HepG2 (cell line): Measurements from ENCODE around the gene ATP5MG. TPM values are rescaled to one million over a fixed set of nuclear protein-coding genes. Genes with fewer than 3 reads are reported as not detected.
A peak's percentile ranks its signal among the peaks of the same experiment; 100 is the strongest.

Source experiments
- CREB3 ChIP-seq: sonication (generic); formaldehyde crosslinking; IDR thresholded peaks from 2 replicates; pipeline ENCODE4 v1.5.0; 2020; ENCODE audit warnings: missing genetic modification reagents
- DMTF1 ChIP-seq: sonication (generic); formaldehyde crosslinking; IDR thresholded peaks from 2 replicates; pipeline ENCODE4 v1.4.0; 2020; ENCODE audit warnings: mild to moderate bottlenecking, missing genetic modification reagents
- GTF3A ChIP-seq: sonication (generic); formaldehyde crosslinking; conservative IDR thresholded peaks from 2 replicates; pipeline ENCODE4 v1.4.0; 2020; ENCODE audit warnings: mild to moderate bottlenecking, missing genetic modification reagents
- MZF1 ChIP-seq: sonication (generic); formaldehyde crosslinking; IDR thresholded peaks from 2 replicates; pipeline ENCODE4 v1.8.1; 2023; ENCODE audit warnings: mild to moderate bottlenecking, missing genetic modification reagents, borderline replicate concordance
- SAFB2 ChIP-seq: sonication (generic); formaldehyde crosslinking; IDR thresholded peaks from 2 replicates; pipeline ENCODE4 v1.5.1; 2020; ENCODE audit warnings: missing genetic modification reagents, low read depth, mild to moderate bottlenecking, borderline replicate concordance
- SMAD1 ChIP-seq: sonication (generic); formaldehyde crosslinking; IDR thresholded peaks from 2 replicates; pipeline ENCODE4 v1.4.0; 2020; ENCODE audit warnings: missing genetic modification reagents, low read depth, mild to moderate bottlenecking, borderline replicate concordance
- SMARCC2 ChIP-seq: fragments of 450-650 bp; IDR thresholded peaks from 2 replicates; pipeline ENCODE4 v1.6.1; 2017; ENCODE audit warnings: antibody characterized with exemption, mild to moderate bottlenecking
- SYNCRIP ChIP-seq: fragments of 200-400 bp; formaldehyde crosslinking; IDR thresholded peaks from 2 replicates; pipeline ENCODE4 v1.6.1; 2018; ENCODE audit warnings: mild to moderate bottlenecking, low read depth, low read length; ENCODE audit not compliant: insufficient read depth
- TBP ChIP-seq: sonication (generic); formaldehyde crosslinking; IDR thresholded peaks from 2 replicates; pipeline ENCODE4 v1.5.0; 2020; ENCODE audit warnings: missing genetic modification reagents
- THAP7 ChIP-seq: sonication (generic); formaldehyde crosslinking; IDR thresholded peaks from 2 replicates; pipeline ENCODE4 v1.8.1; 2023; ENCODE audit warnings: mild to moderate bottlenecking, missing genetic modification reagents
- ZBTB4 ChIP-seq: sonication (generic); formaldehyde crosslinking; IDR thresholded peaks from 2 replicates; pipeline ENCODE4 v1.4.0; 2020; ENCODE audit warnings: missing genetic modification reagents, mild to moderate bottlenecking, borderline replicate concordance
- ZNF121 ChIP-seq: sonication (generic); formaldehyde crosslinking; IDR thresholded peaks from 2 replicates; pipeline ENCODE4 v1.5.0; 2020; ENCODE audit warnings: mild to moderate bottlenecking, missing genetic modification reagents
- ZNF619 ChIP-seq: sonication (generic); formaldehyde crosslinking; IDR thresholded peaks from 2 replicates; pipeline ENCODE4 v1.4.0; 2020; ENCODE audit warnings: mild to moderate bottlenecking, missing genetic modification reagents
- ZNF672 ChIP-seq: sonication (generic); formaldehyde crosslinking; IDR thresholded peaks from 2 replicates; pipeline ENCODE4 v1.8.1; 2022; ENCODE audit warnings: missing genetic modification reagents
- ZNF691 ChIP-seq: sonication (generic); formaldehyde crosslinking; IDR thresholded peaks from 2 replicates; pipeline ENCODE4 v1.4.0; 2020; ENCODE audit warnings: missing genetic modification reagents, low read depth, mild to moderate bottlenecking, borderline replicate concordance
- ZNF703 ChIP-seq: sonication (generic); formaldehyde crosslinking; IDR thresholded peaks from 2 replicates; pipeline ENCODE4 v1.5.1; 2020; ENCODE audit warnings: missing genetic modification reagents, mild to moderate bottlenecking, moderate library complexity, borderline replicate concordance
- polyA plus RNA-seq, 8 experiments: library from polyadenylated mRNA; depleted of rRNA in 3 of 8; stranded (reverse) in 7 of 8; unstranded in 1 of 8; fragments of >200 nt; fragmentation: Illumina TruSeq in 4 of 8; extraction: Trizol in 4 of 8; gene quantifications; 2 replicates each; pipeline versions ENCODE4 v1.2.1 to v1.2.3, GENCODE V29; 2011 to 2016; ENCODE audit warnings: low read depth in 4 of 8, missing spikeins in 1 of 8, mixed read lengths in 1 of 8; ENCODE audit not compliant: insufficient read depth in 1 of 8
- total RNA-seq, 5 experiments: library from RNA; depleted of rRNA; stranded (reverse); fragments of >200 nt; fragmentation: Illumina TruSeq; extraction: Trizol; gene quantifications; 2 replicates each; pipeline ENCODE4 v1.2.3, GENCODE V29; 2016; ENCODE audit warnings: low read depth in 1 of 5

The ATP5MG gene
- total and polyA plus RNA-seq, 2 of the 13 experiments (the other 11 are each of a cell fraction or from before 2014, with no cell fraction given) = 260 to 320 TPM

DNA sequence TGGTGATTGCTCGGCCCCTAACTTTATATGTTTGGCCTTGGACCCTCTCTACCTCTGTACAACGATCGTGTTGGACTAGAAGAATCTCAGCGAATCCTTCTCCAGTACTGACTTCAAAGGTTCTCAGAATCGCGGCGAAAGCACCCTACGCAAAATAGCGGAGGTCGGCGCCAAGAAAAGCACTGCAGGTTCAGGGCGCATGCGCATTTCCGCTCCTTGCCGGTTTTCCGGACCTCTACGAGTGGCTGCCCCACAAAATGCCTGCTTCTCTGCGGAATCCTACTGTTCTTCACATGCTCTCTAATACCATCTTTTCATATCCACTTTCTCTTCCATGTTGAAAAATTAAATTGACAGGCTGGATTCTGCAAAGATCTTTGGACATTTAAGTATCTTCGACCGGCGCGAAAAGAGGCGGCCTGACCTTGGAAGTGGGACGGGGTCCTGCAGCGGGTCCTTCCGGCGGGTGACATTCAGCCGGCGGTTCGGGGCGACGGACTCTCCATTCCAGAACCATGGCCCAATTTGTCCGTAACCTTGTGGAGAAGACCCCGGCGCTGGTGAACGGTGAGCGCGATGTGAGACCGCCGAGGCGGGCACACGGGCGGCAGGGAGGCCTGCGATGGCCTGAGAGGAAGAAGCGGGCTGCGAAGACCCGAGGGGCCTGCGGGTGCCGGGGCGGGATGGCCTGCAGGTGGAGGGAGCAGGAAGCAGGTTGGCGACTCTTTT is at the start of gene ATP5MG (continued):
- TF ChIP-seq ZNF703 (CRISPR knock-in tag) = no peak
- no peak for TF ChIP-seq SMARCC2
- TF ChIP-seq DMTF1 (CRISPR knock-in tag) = no peak
- TF ChIP-seq CREB3 (CRISPR knock-in tag) = no peak
- no peak for TF ChIP-seq SAFB2 (CRISPR knock-in tag)
- peak; percentile 26; the same call in 1 of the 2 replicates for TF ChIP-seq SMAD1 (CRISPR knock-in tag)
- TF ChIP-seq MZF1 (CRISPR knock-in tag) = no peak
- no peak; the same call in 1 of the 2 replicates for TF ChIP-seq ZNF691
- TF ChIP-seq ZNF121 = no peak
- TF ChIP-seq ZNF672 = no peak
- 0 out of 2 replicates have a peak, but pooled peaks have one; percentile 29 for TF ChIP-seq THAP7
- TF ChIP-seq SYNCRIP = no peak
- TF ChIP-seq ZNF619 (CRISPR knock-in tag) = 0 out of 2 replicates have a peak, but pooled peaks have one; percentile 55
- no peak for TF ChIP-seq ZBTB4 (CRISPR knock-in tag)
- no peak for TF ChIP-seq GTF3A (CRISPR knock-in tag)
- TF ChIP-seq TBP = no peak
